NCI-H2107 treated with DMSO at 0.1 percent for 48 hours (cell line): ENCODE measurements around the gene GALNT2.

Experiments
- DNase-seq: peaks from one replicate; lab custom pipeline; 2025; ENCODE audit not compliant: unreplicated experiment; lab: John Stamatoyannopoulos, UW

Gene GALNT2

DNA sequence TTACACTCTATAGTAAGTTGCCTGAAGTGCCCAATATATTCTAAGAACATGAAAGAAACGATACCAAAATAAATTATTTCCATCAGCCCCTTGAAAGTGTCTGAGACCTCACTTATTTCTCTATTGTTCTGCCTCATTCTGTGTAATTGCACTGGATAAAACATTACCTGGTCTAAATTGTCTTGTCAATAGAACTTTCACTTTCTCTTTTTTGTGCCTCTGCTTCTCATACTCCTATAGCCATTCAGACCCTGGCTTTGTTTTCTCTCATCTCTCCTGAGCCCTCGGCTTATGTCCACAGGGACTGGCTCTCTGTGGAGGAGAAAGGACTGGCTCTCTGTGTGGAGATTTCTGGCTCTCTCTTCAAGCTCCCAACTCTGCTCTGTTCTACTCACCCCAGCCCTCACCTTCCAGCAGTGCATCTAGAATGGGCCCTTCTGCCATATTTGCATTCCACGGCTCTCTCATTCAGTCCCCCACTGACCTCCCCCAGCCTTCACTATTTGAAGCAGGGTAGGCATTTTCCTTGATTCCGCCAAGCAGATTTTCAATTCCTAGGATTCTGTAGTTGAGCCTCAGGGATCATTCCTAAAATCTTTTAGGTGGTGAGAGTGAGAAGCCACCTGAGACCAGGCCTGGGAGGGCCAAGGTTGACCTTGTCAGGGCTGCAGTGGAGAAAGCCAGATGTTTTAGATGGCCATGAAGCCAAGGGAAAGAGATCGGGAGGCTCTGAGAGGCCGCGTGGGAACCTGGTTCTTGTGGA lies 15.9 kb upstream of the GALNT2 start:
- no peak for DNase-seq

DNA sequence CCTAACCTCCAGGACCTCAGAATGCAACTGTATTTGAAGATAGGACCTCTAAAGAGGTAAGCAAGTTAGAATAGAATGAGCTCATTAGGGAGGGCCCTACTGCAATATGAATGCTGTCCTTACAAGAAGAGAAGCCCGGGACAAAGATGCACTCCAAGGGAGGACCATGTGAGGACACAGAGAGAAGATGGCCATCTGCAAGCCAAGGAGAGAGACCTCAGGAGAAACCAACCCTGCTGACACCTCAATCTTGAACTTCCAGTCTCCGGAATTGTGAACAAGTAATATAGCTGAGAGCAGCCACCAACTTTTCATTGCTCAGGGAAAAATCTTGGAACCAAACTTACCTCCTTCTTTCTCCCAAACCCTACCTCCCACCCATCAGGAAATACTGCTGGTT lies 15.0 kb upstream of the GALNT2 start:
- DNase-seq: no peak

DNA sequence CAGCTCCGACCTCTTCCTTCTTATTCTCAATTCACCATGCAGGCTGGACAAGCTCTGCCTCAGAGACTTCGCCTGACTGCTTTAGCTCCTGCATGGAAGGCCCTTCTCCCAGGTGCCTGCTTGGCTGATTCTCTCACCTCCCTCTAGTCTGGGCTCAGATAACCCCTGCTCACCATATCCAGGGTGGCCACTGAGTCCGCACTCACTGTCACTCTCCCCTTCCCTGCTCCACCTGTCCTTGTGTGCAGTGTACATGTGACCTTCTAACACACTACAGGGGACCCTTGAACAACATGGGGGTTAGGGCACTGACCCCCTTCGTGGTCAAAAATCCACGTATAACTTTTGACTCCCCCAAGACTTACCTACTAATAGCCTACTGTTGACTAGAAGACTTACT lies 14.4 kb upstream of the GALNT2 start:
- DNase-seq: no peak

DNA sequence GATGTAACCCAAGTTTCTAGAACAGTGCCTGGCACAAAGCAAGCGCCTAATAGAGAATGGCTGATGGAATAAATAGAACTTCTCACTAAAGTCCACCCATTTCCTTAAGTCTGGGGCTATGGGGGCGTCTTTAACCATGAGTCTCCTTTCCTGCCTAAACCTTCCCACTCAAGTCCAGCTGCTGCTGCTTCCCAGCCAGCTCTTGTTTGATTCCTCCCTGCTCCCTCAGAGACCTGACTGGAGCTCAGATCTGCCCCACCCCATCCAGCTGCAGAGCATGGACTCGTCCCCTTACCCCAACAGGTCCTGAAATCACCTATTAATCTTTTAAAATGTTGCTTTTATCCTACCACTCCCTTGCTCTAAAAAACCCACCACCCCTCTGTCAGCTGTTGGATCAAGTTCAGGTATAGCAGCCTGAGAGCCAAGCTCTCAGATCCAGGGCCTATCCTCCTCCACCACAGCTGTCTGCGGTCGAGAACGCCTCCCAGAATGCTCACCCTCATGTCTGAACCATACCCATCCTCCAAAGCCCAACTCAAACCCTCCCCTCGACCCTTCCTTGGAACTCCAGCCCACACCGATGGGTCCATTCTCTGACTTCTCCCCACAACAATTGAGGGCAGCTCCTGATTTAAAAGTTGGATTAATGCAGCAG lies 12.8 kb upstream of the GALNT2 start:
- DNase-seq: no peak

DNA sequence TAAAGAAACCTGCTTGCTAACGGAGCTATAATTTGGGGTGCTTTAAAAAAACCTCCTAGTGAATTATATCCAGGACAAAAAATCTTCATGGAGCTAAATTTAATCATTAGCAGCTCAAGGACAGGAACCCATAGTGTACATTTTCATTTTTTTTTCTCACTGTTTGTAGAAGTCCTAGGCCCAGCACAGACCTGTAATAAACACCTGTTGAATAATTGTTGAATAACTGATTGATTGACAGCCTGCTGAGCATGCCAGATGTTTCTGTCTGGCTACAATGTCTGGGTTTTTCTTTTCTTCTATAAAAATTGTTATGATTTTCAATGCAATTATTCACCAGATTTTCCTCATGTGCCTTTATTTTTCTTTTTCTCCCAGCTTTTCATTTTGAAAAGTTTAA lies 10.9 kb upstream of the GALNT2 start:
- no peak for DNase-seq

DNA sequence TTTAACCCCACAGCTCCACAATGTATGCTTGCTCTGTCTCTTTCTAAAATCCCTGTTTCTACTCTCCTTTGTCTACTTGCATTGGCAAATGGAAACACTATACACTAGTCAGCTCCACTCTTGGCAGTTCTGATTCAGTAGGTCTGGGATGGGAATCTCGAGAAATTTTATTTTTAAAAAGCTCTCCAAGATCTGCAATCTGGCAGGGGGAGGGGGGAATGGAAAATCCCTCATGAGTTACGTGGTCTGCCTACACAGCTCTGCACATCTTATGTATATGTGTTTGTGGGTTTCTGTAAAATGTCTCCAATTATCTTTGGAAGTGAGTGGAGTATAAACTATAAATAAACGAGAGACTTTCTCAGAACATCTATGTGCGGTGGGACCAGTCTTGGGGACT lies 9.9 kb upstream of the GALNT2 start:
- DNase-seq: no peak

DNA sequence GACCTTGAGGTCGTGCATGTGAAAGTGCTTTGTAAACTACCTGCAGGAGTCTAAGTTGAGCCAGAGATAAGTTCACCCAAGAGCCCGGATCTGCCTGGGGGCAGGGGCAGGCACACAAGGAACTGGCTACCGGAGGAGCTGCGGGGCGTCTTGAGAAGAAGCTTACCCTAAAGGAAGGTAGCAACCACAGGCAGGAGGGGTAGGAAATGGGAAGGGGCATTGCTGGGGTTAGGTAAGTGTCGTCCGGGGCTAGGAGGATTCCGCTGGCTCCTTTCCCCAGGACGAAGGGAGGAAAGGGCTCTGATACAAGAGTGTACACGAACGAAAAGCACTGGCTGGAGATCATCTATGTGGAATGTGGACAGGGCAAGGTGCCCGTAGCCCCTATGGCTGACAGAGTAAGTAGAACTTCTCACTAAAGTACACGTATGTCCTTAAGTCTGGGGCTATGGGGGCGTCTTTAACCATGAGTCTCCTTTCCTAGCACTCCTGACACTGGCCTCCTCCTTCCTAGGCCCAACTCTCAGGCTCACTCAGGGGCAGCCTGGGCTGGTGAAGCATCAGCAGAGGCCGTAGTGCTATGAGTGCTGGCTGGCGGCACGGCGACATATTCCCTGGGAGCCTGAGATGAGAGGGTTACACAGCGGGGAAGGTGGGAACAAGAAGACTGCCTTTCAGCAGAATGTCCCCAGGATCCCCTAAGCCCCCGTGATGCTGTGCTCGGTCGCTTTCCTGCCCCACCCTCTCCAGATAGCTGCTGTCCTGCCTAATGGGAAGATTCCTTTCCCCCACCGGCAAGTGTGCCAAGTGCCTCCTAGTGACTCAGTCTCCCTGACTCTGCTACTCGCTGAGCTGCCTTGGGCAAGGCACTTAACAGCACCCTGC lies 9.1 kb upstream of the GALNT2 start:
- no peak for DNase-seq

DNA sequence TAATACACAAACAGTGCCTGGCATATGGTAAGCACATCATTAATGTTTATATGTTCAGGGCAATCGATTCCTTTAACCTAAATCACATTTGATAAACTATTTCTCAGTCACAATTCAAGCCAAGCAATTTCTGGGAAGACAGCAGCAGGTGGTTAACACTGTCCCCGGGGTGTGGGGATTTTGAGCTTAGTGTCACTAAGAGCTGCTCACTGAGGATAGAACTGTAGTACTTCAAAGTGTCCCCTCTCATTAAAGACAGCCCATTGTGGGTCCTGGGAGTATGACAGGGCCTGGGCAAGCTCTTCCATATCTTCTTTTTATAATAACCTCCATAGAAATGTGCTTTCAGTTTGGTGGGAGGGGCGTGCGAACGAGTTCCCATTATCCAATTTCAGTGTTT lies 8.4 kb upstream of the GALNT2 start:
- DNase-seq: no peak

DNA sequence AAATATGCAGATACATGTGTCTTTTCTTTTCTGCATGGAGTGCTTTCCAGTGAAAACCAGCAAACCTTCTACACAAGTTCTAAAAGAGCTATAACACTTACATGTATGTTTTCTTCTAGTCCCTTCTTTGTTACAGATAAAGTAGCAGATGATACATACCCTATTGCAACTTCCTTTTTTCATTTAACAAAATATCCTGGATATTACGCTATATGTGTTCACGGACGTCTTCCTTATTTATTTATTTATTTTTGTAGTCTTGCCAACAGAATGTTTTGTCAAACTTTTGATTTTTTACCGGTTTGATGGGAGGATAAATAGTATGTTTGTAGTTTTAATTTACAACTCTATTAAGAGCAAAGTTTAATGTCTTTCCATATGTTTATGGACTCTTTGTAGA lies 5.2 kb upstream of the GALNT2 start:
- no peak for DNase-seq

DNA sequence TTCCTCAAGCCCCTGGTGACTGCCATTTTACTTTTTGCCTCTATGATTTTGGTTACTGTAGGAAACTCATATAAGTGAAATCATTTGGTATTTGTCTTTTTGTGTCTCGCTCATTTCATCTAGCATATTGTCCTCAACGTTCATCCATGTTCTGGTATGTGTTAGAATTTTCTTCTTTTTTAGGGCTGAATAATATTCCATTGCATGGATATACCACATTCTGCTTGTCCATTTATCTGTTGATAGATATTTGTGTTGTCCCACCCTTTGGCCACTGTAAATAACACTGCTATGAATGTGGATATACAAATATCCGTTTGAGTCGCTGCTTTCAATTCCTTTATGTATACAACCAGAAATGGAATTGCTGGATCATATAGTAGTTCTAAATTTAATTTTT lies 4.5 kb upstream of the GALNT2 start:
- no peak for DNase-seq

DNA sequence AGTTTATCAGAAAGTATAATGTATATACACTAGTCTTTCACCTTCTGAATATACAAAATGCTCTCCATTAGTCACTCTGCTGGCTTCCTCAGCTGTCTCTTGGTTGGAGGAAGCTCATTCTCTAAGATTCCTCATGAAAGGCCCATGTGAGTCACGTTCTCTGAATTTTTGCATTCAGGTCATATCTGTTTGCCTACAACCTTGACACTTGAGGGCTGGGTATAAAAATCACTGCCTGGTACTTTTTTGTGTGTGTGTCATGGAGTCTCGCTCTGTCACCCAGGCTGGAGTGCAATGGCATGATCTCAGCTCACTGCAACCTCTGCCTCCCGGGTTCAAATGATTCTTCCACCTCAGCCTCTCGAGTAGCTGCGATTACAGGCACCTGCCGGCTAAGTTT lies 2.8 kb upstream of the GALNT2 start:
- DNase-seq: no peak

DNA sequence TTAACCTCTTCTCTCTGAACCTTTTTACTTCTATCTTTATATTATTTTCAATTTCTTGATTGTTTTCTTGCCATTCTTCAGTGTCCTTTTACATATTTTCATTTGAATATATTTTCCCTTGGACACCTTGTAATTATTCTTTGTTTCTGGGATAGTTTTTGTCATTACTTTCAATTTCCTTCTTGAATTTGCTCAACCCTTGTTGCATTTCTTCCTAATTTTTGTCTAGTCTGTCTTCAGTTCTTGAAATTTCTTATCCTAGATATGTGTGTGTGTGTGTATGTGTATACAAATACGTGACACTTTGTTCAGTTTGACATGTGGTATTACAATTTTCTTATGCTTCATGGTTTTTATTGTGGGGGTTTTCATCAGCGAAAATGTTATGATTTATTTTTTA lies 1.9 kb upstream of the GALNT2 start:
- DNase-seq: no peak

DNA sequence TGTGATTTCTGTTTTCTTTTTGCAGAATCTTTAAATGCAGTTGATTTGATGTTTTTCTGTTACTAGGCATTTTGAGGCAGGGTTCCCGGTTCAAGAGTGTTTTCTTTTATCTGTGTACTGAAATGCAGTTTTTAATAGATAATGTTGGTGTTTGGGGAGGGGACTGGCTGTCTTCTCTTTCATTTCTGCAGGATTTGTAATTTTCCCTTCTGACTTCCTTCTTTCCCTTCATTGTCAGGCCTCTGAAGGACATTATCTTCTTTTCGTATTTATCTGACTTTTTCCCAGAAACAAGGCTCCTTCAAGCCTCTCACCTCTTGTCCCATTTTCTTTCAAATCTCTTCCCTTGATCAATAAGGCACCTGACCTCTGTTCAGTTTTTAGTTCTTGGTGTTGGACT lies 1.5 kb upstream of the GALNT2 start:
- no peak for DNase-seq

DNA sequence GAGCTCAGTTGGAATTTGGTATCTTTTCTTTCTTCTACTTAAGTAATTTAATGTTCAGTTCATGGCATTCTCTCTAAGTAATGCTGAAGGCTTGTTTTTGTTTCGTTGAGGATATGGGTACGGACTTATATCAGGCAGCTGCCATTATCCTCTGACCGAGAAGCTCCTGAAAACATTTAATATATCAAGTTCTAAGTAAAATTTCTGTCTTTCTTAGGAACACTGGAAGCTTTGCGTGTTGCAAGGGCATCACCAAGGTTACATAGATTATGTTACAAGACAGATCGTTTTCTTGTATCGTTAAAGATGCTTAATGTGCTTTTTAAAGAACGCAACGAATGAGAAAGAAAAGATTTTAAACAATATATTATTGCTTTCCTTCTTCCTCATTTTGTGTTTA lies 1.0 kb upstream of the GALNT2 start:
- no peak for DNase-seq

DNA sequence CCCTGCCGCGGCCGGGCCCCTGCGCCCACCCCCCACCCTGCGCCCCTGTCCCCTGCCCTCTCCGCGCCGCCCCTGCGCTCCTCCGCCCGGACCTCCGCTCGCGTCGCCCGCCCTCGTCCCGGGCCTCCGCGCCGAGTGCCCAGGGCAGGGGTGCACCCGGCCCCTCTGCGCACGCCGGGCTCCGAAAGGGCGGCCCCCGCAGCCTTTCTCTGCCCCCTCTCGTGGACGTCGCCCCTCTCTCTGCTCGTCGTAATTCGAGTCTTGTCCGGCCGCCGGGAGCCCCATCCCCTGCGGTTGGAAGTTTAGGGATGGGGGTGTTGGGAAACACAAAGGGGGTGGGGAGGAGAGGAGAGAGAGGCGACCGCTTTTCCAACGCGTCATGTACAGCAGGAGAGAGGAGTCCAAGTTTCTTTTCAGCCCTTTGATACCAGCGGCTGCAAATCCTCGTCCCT lies 407 bp downstream of the GALNT2 start:
- peak; percentile 25 for DNase-seq

DNA sequence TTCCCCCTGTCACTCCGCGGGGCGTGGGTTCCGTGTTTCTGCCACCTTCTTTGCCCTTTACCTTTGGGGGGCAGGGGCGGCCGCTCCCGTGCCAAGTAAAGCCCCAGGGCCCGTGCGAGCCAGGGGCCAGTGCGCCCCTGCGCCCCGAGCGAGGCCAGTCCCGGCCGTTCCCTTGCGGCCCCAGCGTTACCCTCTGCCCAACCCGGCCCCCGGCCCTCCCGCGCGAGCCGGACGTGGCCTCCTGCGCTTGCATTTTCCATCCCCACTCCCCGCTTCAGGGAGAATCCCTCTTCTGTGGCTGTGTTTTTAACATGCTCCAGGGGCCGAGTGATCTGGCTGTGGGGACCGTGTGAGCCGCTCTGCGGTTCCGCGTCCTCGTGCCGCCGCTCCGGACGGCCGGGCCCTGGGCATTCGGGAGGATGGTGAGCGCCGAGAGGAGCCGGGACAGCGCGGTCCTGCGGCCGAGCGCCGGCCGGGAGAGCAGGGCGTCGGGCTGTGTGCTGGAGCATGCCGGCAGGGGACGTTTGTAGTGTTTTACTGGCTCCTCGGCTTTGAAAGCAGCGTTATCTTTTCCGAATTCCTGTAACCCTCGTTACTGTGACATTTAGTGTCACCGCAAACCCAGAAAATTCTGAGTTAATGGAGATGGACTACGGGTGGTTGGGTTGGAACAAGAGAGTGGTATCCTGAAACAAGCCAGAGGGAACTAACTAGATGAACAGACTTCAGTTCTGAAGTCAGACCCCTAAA lies 1.0 kb downstream of the GALNT2 start:
- peak; percentile 21 for DNase-seq

DNA sequence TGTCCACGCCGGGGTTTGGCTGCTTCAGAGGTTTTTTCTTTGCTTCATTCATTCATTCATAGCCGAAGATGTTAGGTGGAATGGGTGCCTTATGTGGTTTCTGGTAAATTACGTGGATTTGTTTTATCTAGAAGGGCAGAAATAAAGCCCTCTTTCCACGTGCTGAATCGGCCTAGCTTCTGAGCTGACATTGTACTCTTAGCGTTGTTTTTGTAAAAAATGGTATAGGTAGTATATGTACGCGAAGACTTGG lies 1.5 kb downstream of the GALNT2 start:
- DNase-seq: no peak

DNA sequence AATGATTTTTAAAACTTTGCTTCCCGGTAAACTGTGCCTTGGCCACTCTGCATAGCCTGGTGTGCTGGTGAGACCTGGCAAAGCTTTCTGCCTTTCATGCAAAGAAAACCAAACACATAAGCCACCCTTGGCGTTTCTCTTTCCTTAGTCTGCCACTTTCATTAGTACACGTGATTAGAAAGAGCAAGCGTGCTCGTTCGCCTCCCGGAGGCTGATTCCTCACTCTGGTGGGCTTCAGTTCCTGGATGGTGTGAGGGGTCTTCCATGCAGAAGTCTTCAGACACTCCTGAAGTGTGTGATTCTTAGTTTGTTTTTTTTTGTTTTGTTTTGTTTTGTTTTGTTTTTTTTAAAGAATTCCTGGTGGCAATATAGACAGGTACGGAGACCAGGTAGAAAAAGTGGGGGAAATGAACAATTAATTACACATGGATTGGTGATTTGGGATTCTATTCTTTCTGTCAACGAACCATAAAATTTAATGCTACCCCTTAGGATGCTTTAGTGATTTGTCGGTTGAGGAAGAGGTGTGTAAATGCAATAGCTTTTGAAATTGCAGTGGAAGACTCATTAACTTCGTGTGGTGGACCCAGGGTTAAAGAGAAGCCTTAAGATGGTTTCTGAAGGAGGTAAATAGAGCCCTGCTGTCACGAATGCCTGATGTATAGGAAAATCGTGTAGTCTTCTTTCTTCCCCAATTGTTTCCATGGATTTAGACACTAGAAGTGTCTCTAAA lies 2.1 kb downstream of the GALNT2 start:
- DNase-seq: peak; percentile 62

DNA sequence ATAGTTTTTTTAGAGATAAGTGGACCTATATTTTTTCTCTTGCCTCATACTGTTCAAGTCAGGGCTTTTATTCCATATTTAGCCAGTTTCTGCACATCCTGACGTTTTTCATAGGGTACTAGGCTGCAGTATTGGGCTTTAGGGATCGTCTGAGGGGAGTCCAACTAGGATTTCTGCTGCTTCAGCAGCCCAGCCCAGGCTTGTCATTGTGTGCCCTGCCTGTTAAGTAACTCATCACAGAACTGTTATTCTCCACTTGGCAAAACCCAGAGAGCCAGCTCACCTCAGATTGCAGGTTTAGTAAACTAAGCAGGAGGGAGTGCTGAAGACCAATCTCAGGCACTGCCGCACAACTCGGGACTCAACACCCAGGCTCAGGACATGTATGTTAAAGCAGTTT lies 2.8 kb downstream of the GALNT2 start:
- DNase-seq: no peak

DNA sequence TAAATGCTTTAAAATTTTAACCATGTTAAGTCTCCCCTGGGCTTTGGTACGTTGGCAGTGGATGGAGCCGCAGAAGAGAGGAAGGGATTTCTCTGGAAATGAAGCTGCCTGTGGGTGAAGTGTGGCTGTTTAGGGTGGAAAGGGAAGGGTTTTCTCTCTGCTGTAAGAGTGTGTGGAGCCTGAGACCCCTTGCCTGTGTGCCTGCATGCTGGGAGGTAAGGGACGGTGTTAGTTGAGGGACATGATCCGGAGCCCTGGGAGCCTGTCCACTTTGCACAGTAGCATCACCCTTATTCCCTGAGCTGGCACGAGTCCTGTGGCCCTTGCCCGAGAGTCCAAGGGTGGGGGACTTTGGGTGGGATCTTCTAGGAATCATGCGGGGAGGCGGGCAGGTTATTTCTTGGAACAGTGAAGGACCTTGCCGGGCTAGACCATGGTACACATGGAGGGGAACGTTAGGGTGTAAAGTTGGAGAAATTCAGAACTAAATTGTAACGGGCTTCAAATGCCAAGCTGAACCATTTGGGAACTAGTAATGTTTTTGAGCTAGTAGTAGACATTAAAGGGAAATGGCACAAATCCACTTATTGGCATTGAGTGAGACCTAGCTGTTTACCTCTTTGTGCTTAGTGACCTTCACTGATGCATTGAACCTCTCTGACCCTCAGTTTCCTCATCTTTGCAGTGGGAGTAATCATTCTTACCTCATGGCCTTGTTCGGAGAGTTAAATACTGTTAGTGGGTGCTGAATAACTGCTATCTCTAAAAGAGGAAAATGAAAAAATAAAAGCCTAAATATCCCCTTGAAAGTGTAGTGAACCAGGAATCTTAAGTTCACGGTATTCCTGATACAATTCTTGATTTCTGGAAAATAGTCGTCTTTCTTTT lies 3.5 kb downstream of the GALNT2 start:
- DNase-seq: no peak
